A549 (cell line): Measurements from ENCODE around the gene TECTB. TPM values are rescaled to one million over a fixed set of nuclear protein-coding genes. Genes with fewer than 3 reads are reported as not detected.

Experiments used
- ATAC-seq, 2 experiments: fragments of 200-7000 bp in 1 of 2; fragments of >200 bp in 1 of 2; cut with Nextera tagmentation in 1 of 2; cut with Tn5 transposase in 1 of 2; 3 replicates each; pipeline versions ENCODE4 v1.8.0 to v1.9.1; 2018 to 2020; ENCODE audit warnings: mild to moderate bottlenecking in 1 of 2, moderate library complexity in 1 of 2
- CTCF ChIA-PET: fragments of 300-600 bp; sonication (Branson Sonifier 250); formaldehyde crosslinking; extraction: SDS; loops from one replicate; lab custom pipeline; 2021; ENCODE audit warnings: antibody characterized with exemption, inconsistent platforms; lab: Yijun Ruan, JAX
- POLR2A ChIA-PET: fragments of 350-600 bp; formaldehyde crosslinking; extraction: SDS; loops from one replicate; lab custom pipeline; 2021; ENCODE audit warnings: antibody characterized with exemption, inconsistent platforms; lab: Yijun Ruan, JAX
- DNase-seq, 2 experiments: peaks; one replicate each; pipeline versions ENCODE4 v3.0.0 to v3.0.0-alpha.2; 2011 to 2016; ENCODE audit warnings: low read depth in 1 of 2, low spot score in 1 of 2
- FAIRE-seq: peaks from 2 replicates; lab custom pipeline; 2011; peaks lifted over from hg19 to GRCh38; lab: Jason Lieb, UNC
- H3K27ac ChIP-seq, 2 experiments: fragments of >200 bp; sonication (Bioruptor Twin); formaldehyde crosslinking; 3 replicates each; pipeline ENCODE4 v1.5.1; 2016 to 2017
- H3K4me1 ChIP-seq: fragments of >200 bp; sonication (Bioruptor Twin); formaldehyde crosslinking; 3 replicates; pipeline ENCODE4 v1.6.1; 2016
- H3K4me2 ChIP-seq: fragments of >200 bp; sonication (Bioruptor Twin); formaldehyde crosslinking; 3 replicates; pipeline ENCODE4 v1.6.1; 2016
- H3K4me3 ChIP-seq: fragments of >200 bp; sonication (Bioruptor Twin); formaldehyde crosslinking; 3 replicates; pipeline ENCODE4 v1.5.1; 2016
- H3K9me3 ChIP-seq: fragments of >200 bp; sonication (Bioruptor Twin); formaldehyde crosslinking; 3 replicates; pipeline ENCODE4 v1.6.1; 2016
- ATOH8 ChIP-seq: fragments of 250-450 bp; sonication (Bioruptor Pico); IDR thresholded peaks from 2 replicates; pipeline ENCODE4 v1.5.0; 2020; ENCODE audit warnings: low read depth, mild to moderate bottlenecking, moderate library complexity
- BHLHE40 ChIP-seq: IDR thresholded peaks from 2 replicates; pipeline ENCODE4 v1.6.1; 2012; ENCODE audit warnings: low read depth, low read length, inconsistent platforms
- CBX2 ChIP-seq: fragments of 200-600 bp; sonication (generic); IDR thresholded peaks from 2 replicates; pipeline ENCODE4 v1.6.1; 2016; ENCODE audit warnings: low read depth, mild to moderate bottlenecking, borderline replicate concordance
- CBX8 ChIP-seq: fragments of 200-600 bp; sonication (generic); IDR thresholded peaks from 2 replicates; pipeline ENCODE4 v1.6.1; 2016
- CEBPB ChIP-seq, 2 experiments: fragments of >200 bp in 1 of 2; sonication (Bioruptor Twin) in 1 of 2; formaldehyde crosslinking in 1 of 2; IDR thresholded peaks; 2 replicates each; pipeline ENCODE4 v1.6.1; 2012 to 2016
- CHD2 ChIP-seq: fragments of 150-350 bp; IDR thresholded peaks from 2 replicates; pipeline ENCODE4 v1.6.1; 2014; ENCODE audit warnings: low read length; ENCODE audit not compliant: partially characterized antibody
- CHD4 ChIP-seq: fragments of 200-600 bp; sonication (generic); IDR thresholded peaks from 2 replicates; pipeline ENCODE4 v1.6.1; 2016; ENCODE audit warnings: antibody characterized with exemption, mild to moderate bottlenecking, borderline replicate concordance
- CTCF ChIP-seq: fragments of >200 bp; sonication (Bioruptor Twin); formaldehyde crosslinking; IDR thresholded peaks from 3 replicates; pipeline ENCODE4 v1.5.1; 2016
- E2F6 ChIP-seq: IDR thresholded peaks from 2 replicates; pipeline ENCODE4 v1.6.1; 2012; ENCODE audit warnings: low read depth, borderline replicate concordance
- EHMT2 ChIP-seq: fragments of 200-600 bp; sonication (generic); IDR thresholded peaks from 2 replicates; pipeline ENCODE4 v1.6.1; 2016; ENCODE audit warnings: antibody characterized with exemption, low read depth, mild to moderate bottlenecking, moderate library complexity
- EP300 ChIP-seq, 2 experiments: fragments of >200 bp; sonication (Bioruptor Twin); formaldehyde crosslinking; IDR thresholded peaks; 2 replicates in 1 of 2; 3 replicates in 1 of 2; pipeline ENCODE4 v1.6.1; 2016 to 2017
- ESRRA ChIP-seq: fragments of 150-350 bp; IDR thresholded peaks from 2 replicates; pipeline ENCODE4 v1.6.1; 2014; ENCODE audit warnings: mild to moderate bottlenecking, low read length, borderline replicate concordance
- FOSL2 ChIP-seq, 2 experiments: fragments of 450-650 bp in 1 of 2; fragments of >200 bp in 1 of 2; sonication (Bioruptor Twin) in 1 of 2; formaldehyde crosslinking; IDR thresholded peaks; 2 replicates each; pipeline versions ENCODE4 v1.5.0 to v1.6.1; 2016 to 2020; ENCODE audit warnings: mild to moderate bottlenecking in 1 of 2, moderate library complexity in 1 of 2
- FOXS1 ChIP-seq: fragments of 250-450 bp; sonication (Bioruptor Pico); IDR thresholded peaks from 2 replicates; pipeline ENCODE4 v1.5.0; 2020; ENCODE audit warnings: mild to moderate bottlenecking, moderate library complexity
- GATA3 ChIP-seq: IDR thresholded peaks from 2 replicates; pipeline ENCODE4 v1.6.1; 2012; ENCODE audit warnings: borderline replicate concordance
- HEYL ChIP-seq: fragments of 250-450 bp; sonication (Bioruptor Pico); IDR thresholded peaks from 2 replicates; pipeline ENCODE4 v1.8.0; 2021; ENCODE audit warnings: mild to moderate bottlenecking, moderate library complexity
- HOXA7 ChIP-seq: fragments of 250-450 bp; sonication (Bioruptor Pico); IDR thresholded peaks from 2 replicates; pipeline ENCODE4 v1.5.0; 2020; ENCODE audit warnings: mild to moderate bottlenecking, moderate library complexity
- HOXB13 ChIP-seq: fragments of 250-450 bp; sonication (Bioruptor Pico); IDR thresholded peaks from 2 replicates; pipeline ENCODE4 v1.5.0; 2020; ENCODE audit warnings: low read depth, mild to moderate bottlenecking, moderate library complexity
- HOXB5 ChIP-seq: fragments of 250-450 bp; sonication (Bioruptor Pico); IDR thresholded peaks from 2 replicates; pipeline ENCODE4 v1.5.0; 2020; ENCODE audit warnings: mild to moderate bottlenecking, moderate library complexity
- KDM5A ChIP-seq: fragments of 200-600 bp; sonication (generic); IDR thresholded peaks from 2 replicates; pipeline ENCODE4 v1.6.1; 2016; ENCODE audit warnings: antibody characterized with exemption, mild to moderate bottlenecking
- MAZ ChIP-seq: fragments of 150-350 bp; IDR thresholded peaks from 2 replicates; pipeline ENCODE4 v1.6.1; 2014; ENCODE audit warnings: antibody characterized with exemption, low read depth, low read length, borderline replicate concordance
- NPAS2 ChIP-seq: fragments of 250-450 bp; sonication (Bioruptor Pico); IDR thresholded peaks from 2 replicates; pipeline ENCODE4 v1.8.0; 2022; ENCODE audit warnings: mild to moderate bottlenecking, moderate library complexity, borderline replicate concordance
- NR3C1 ChIP-seq: fragments of >200 bp; sonication (Bioruptor Twin); formaldehyde crosslinking; IDR thresholded peaks from 3 replicates; pipeline ENCODE4 v1.6.1; 2017
- PHF8 ChIP-seq: fragments of 200-600 bp; sonication (generic); IDR thresholded peaks from 2 replicates; pipeline ENCODE4 v1.6.1; 2016; ENCODE audit warnings: low read depth, mild to moderate bottlenecking, antibody characterized with exemption, moderate library complexity, borderline replicate concordance
- RAD21 ChIP-seq, 2 experiments: fragments of >200 bp in 1 of 2; sonication (Bioruptor Twin) in 1 of 2; formaldehyde crosslinking in 1 of 2; IDR thresholded peaks in 1 of 2; conservative IDR thresholded peaks in 1 of 2; 2 replicates in 1 of 2; 3 replicates in 1 of 2; pipeline ENCODE4 v1.6.1; 2012 to 2018; ENCODE audit warnings: inconsistent platforms in 1 of 2
- RCOR1 ChIP-seq: fragments of 150-350 bp; IDR thresholded peaks from 2 replicates; pipeline ENCODE4 v1.6.1; 2014; ENCODE audit warnings: antibody characterized with exemption, low read length, low read depth
- SMC3 ChIP-seq: fragments of >200 bp; sonication (Bioruptor Twin); formaldehyde crosslinking; IDR thresholded peaks from 3 replicates; pipeline ENCODE4 v1.6.1; 2018; ENCODE audit warnings: inconsistent platforms
- SREBF2 ChIP-seq: fragments of 450-650 bp; IDR thresholded peaks from 2 replicates; pipeline ENCODE4 v1.6.1; 2014; ENCODE audit warnings: mild to moderate bottlenecking, moderate library complexity
- TFCP2L1 ChIP-seq: fragments of 250-450 bp; sonication (Bioruptor Pico); IDR thresholded peaks from 2 replicates; pipeline ENCODE4 v1.5.0; 2021; ENCODE audit warnings: mild to moderate bottlenecking
- TP53 ChIP-seq: fragments of 250-450 bp; sonication (Bioruptor Pico); IDR thresholded peaks from 2 replicates; pipeline ENCODE4 v1.5.0; 2021; ENCODE audit warnings: mild to moderate bottlenecking, moderate library complexity
- ZSCAN20 ChIP-seq: fragments of 250-450 bp; sonication (Bioruptor Pico); IDR thresholded peaks from 2 replicates; pipeline ENCODE4 v1.8.0; 2022; ENCODE audit warnings: mild to moderate bottlenecking, moderate library complexity
- WGBS: methylation state at CpG from one replicate; pipeline ENCODE4 v1.1.6; 2017; ENCODE audit errors: missing lambda C conversion rate; 5-methylcytosine and 5-hydroxymethylcytosine counted together
- polyA plus RNA-seq, 4 experiments: library from polyadenylated mRNA; depleted of rRNA in 3 of 4; stranded (reverse); fragments of >200 nt; fragmentation: RNase III in 1 of 4; extraction: RNeasy Plus Mini Kit Qiagen cat#74134 plus additional on column Dnase treatment in 1 of 4; gene quantifications; 2 replicates in 3 of 4; 3 replicates in 1 of 4; pipeline ENCODE4 v1.2.3, GENCODE V29; 2011 to 2017

TECTB gene
- polyA plus RNA-seq, 2 of the 4 experiments (the other 2 are of a cell fraction), result not detected

GRCh38 chr10:112278871-112279270 is 4.3 kb upstream of the TECTB start (continued):
- TF ChIP-seq E2F6 (no peak), BHLHE40 (no peak), CHD2 (no peak)

- ChIA-PET POLR2A (no interaction called here), CTCF (no interaction called here)
- no peak overlapping the region for H3K4me3 ChIP-seq
- no peak for TF ChIP-seq EHMT2
- TF ChIP-seq CEBPB (IDR thresholded peaks at IDR 0.05), result no peak
- TF ChIP-seq FOSL2 (IDR thresholded peaks at IDR 0.05), result no peak
- TF ChIP-seq FOSL2 (CRISPR knock-in tag; IDR thresholded peaks at IDR 0.05), result no peak
- TF ChIP-seq SMC3, result no peak
- no peak for TF ChIP-seq CBX8
- no peak for TF ChIP-seq CHD4
- no peak for TF ChIP-seq ESRRA
- TF ChIP-seq FOXS1, result no peak
- no peak for TF ChIP-seq CHD2
- TF ChIP-seq KDM5A, result no peak
- TF ChIP-seq CTCF, result no peak
- TF ChIP-seq HOXB5 (CRISPR knock-in tag), result no peak
- no peak for TF ChIP-seq CBX2
- no peak for TF ChIP-seq NPAS2 (CRISPR knock-in tag)
- TF ChIP-seq HOXA7 (CRISPR knock-in tag), result no peak
- TF ChIP-seq TP53, result no peak
- H3K9me3 ChIP-seq, result no peaks in the 10 kb centered on the region
- 9% methylated on average over 3 of the region's 3 CpGs for whole genome bisulfite sequencing
- no peak overlapping the region for H3K27ac ChIP-seq
- ATAC-seq, result no peak
- H3K4me2 ChIP-seq, result no peak overlapping the region
- FAIRE-seq, result no peak
- H3K4me1 ChIP-seq, result no peaks in the 10 kb centered on the region
- DNase-seq, result no peak
Observed at GRCh38 chr10:112279433-112279832, 3.8 kb upstream of the TECTB start.

GRCh38 chr10:112280205-112280921 is 2.8 kb upstream of the TECTB start:
- DNase-seq (no peak), ATAC-seq (no peak; a peak in 1 of 6 replicates)

More at GRCh38 chr10:112280205-112280921, 2.8 kb upstream of the TECTB start:
- Histone ChIP-seq H3K4me1 (no peaks in the 10 kb centered on the region), H3K4me2 (no peak overlapping the region), H3K4me3 (no peak overlapping the region), H3K9me3 (no peaks in the 10 kb centered on the region), H3K27ac (no peak overlapping the region)
- ChIA-PET POLR2A (no interaction called here), CTCF (interaction anchor here (0.6 kb wide), 1 partner anchor 248 kb away, joined by 3 read pairs; no protein-coding TSS in a partner anchor)
- WGBS, result 31% methylated on average over 2 of the region's 2 CpGs
- no peak for FAIRE-seq
- TF ChIP-seq PHF8 (no peak), HEYL (CRISPR knock-in tag) (no peak), CBX8 (no peak), NR3C1 (no peak), ZSCAN20 (CRISPR knock-in tag) (no peak), EP300 (IDR thresholded peaks at IDR 0.05) (no peak), GATA3 (no peak), SREBF2 (no peak), RAD21 (conservative IDR thresholded peaks at IDR 0.05 in 1 of 2, IDR thresholded peaks at IDR 0.05 in 1 of 2) (no peak), FOXS1 (no peak), MAZ (no peak), HOXB13 (no peak), BHLHE40 (no peak), RCOR1 (no peak), TFCP2L1 (CRISPR knock-in tag) (no peak), ATOH8 (CRISPR knock-in tag) (no peak)
